ENCODE measurements around the gene LRRC8C. TPM values are rescaled to one million over a fixed set of nuclear protein-coding genes. Genes with fewer than 3 reads are reported as not detected.
"Not testable (repeated sequence)": the region's sequence is repeated elsewhere in the genome, so short reads cannot be mapped to it uniquely, and the experiment has no call there.

The LRRC8C gene
- total and polyA plus RNA-seq, 2 donors (not counting 1 experiment from before 2014, with no cell fraction given) = 3.9 to 6.8 TPM

DNA sequence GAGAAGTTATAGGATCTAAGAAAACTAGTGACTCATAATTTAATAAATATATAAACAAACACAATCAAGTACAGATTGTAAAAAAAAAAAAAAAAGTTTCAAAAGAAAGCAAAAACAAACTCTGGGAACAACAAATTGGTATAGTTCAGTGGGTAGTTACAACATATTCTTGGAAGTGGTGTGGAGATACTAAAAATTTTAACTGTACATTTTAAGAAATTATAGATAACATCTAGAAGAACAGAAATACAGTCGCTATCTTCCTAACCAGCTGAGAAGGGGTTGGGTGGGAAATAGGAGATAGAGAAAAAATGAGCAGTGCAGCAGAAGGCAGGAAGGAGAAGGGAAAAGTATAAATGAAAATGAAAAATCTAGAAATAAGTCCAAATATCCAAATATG lies 70.5 kb downstream of the LRRC8C start:
- no CpG with 5 or more reads among the region's 1 CpG for WGBS (ENCODE audit: insufficient coverage)
- TF ChIP-seq, protein P1, sequence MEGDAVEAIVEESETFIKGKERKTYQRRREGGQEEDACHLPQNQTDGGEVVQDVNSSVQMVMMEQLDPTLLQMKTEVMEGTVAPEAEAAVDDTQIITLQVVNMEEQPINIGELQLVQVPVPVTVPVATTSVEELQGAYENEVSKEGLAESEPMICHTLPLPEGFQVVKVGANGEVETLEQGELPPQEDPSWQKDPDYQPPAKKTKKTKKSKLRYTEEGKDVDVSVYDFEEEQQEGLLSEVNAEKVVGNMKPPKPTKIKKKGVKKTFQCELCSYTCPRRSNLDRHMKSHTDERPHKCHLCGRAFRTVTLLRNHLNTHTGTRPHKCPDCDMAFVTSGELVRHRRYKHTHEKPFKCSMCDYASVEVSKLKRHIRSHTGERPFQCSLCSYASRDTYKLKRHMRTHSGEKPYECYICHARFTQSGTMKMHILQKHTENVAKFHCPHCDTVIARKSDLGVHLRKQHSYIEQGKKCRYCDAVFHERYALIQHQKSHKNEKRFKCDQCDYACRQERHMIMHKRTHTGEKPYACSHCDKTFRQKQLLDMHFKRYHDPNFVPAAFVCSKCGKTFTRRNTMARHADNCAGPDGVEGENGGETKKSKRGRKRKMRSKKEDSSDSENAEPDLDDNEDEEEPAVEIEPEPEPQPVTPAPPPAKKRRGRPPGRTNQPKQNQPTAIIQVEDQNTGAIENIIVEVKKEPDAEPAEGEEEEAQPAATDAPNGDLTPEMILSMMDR (IDR thresholded peaks at IDR 0.05) = no peak
- no peak for TF ChIP-seq EZH2 (IDR thresholded peaks at IDR 0.05; ENCODE audit: borderline replicate concordance, insufficient read depth, low read depth, low read length, poor library complexity, severe bottlenecking)
- Histone ChIP-seq H3K4me2 (replicated peaks; ENCODE audit: low read depth, low read length, poor library complexity, severe bottlenecking) (no peak overlapping the region), H4K20me1 (ENCODE audit: control insufficient read depth, insufficient read depth, low read length, poor library complexity, severe bottlenecking) (no peaks in the 10 kb centered on the region), H3K4me1 (ENCODE audit: control insufficient read depth in 2 of 2, insufficient read depth in 2 of 2, low read length in 2 of 2) (peaks cover 44 to 52% of the 10 kb centered on the region in 2 donors), H3K9me3 (ENCODE audit: control extremely low read depth in 1 of 3, control insufficient read depth in 2 of 3, insufficient read depth in 1 of 3, low read length in 2 of 3) (no peaks in the 10 kb centered on the region), H3K79me2 (ENCODE audit: control insufficient read depth, insufficient read depth, low read length) (peaks cover 23% of the 10 kb centered on the region), H3K27me3 (replicated peaks in 1 of 4; ENCODE audit: control extremely low read depth in 1 of 4, control insufficient read depth in 3 of 4, insufficient read depth in 4 of 4, low read length in 3 of 4) (no peaks in the 10 kb centered on the region), H3K36me3 (replicated peaks in 1 of 2; ENCODE audit: control extremely low read depth in 1 of 2, control insufficient read depth in 1 of 2, extremely low read depth in 1 of 2, insufficient read depth in 2 of 2, low read length in 1 of 2) (peaks cover 0 to 2% of the 10 kb centered on the region in 2 experiments), H3K4me3 (ENCODE audit: control extremely low read depth in 1 of 5, extremely low read depth in 1 of 5, insufficient read depth in 1 of 5, low read depth in 2 of 5, low read length in 4 of 5) (no peak overlapping the region), H2AFZ (ENCODE audit: insufficient read depth, low read depth, low read length, poor library complexity, severe bottlenecking) (no peak overlapping the region), H3K27ac (ENCODE audit: low read length in 2 of 2) (no peak overlapping the region), H3K9ac (ENCODE audit: low read length) (no peak overlapping the region)
- ChIA-PET POLR2A (no interaction called here), CTCF (interaction anchor here (1.1 to 1.7 kb wide), 2 partner anchors 59 to 63 kb away, joined by 3 to 5 read pairs; no protein-coding TSS in a partner anchor)
- intact Hi-C loops (cut with micrococcal nuclease) = no loop called here
- no peak overlapping the region for H3K4me3 Mint-ChIP-seq
- no peak overlapping the region for H3K27ac Mint-ChIP-seq
- H3K9me3 Mint-ChIP-seq (ENCODE audit: insufficient read depth) = no peaks in the 10 kb centered on the region
- DNase-seq (no peak), ATAC-seq (ENCODE audit: low read depth) (no peak)
- H3K4me1 Mint-ChIP-seq = peaks cover 56% of the 10 kb centered on the region
- no peaks in the 10 kb centered on the region for H3K27me3 Mint-ChIP-seq

DNA sequence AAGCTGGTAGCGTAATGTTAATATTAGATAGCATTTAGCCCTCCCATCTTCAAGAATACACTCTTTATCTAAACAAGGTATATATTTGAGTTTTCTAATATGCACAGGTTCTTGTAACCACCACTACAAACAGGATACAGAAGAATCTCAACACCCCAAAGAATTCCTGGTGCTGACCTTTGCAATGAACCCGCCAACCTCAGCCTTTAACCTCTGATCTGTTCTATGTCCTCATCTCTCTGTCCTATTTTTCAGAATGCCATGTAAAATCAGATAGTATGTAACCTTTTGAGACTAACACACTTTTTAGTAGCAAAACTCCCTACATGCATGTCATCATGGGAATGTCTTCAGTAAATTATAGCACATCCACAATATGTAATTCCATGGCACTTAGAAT lies 71.1 kb downstream of the LRRC8C start:
- peaks cover 0 to 2% of the 10 kb centered on the region in 2 experiments for H3K36me3 ChIP-seq (replicated peaks in 1 of 2; ENCODE audit: control extremely low read depth in 1 of 2, control insufficient read depth in 1 of 2, extremely low read depth in 1 of 2, insufficient read depth in 2 of 2, low read length in 1 of 2)
- H2AFZ ChIP-seq (ENCODE audit: insufficient read depth, low read depth, low read length, poor library complexity, severe bottlenecking) = no peak overlapping the region
- H3K9me3 ChIP-seq (ENCODE audit: control extremely low read depth in 1 of 3, control insufficient read depth in 2 of 3, insufficient read depth in 1 of 3, low read length in 2 of 3) = no peaks in the 10 kb centered on the region
- H3K9me3 Mint-ChIP-seq (ENCODE audit: insufficient read depth) = no peaks in the 10 kb centered on the region
- ATAC-seq (ENCODE audit: low read depth) (no peak), DNase-seq (no peak)
- TF ChIP-seq, protein P1 (IDR thresholded peaks at IDR 0.05) = no peak
- no peak for TF ChIP-seq EZH2 (IDR thresholded peaks at IDR 0.05; ENCODE audit: borderline replicate concordance, insufficient read depth, low read depth, low read length, poor library complexity, severe bottlenecking)
- no peaks in the 10 kb centered on the region for H3K27me3 Mint-ChIP-seq
- no peak overlapping the region for H3K27ac Mint-ChIP-seq
- no peak overlapping the region for H3K4me2 ChIP-seq (replicated peaks; ENCODE audit: low read depth, low read length, poor library complexity, severe bottlenecking)
- H4K20me1 ChIP-seq (ENCODE audit: control insufficient read depth, insufficient read depth, low read length, poor library complexity, severe bottlenecking) = no peaks in the 10 kb centered on the region
- intact Hi-C loops (cut with micrococcal nuclease) = no loop called here
- peaks cover 26% of the 10 kb centered on the region for H3K79me2 ChIP-seq (ENCODE audit: control insufficient read depth, insufficient read depth, low read length)
- no peaks in the 10 kb centered on the region for H3K27me3 ChIP-seq (replicated peaks in 1 of 4; ENCODE audit: control extremely low read depth in 1 of 4, control insufficient read depth in 3 of 4, insufficient read depth in 4 of 4, low read length in 3 of 4)
- ChIA-PET CTCF (interaction anchor here (1.7 kb wide), 1 partner anchor 62 kb away, joined by 5 read pairs; no protein-coding TSS in a partner anchor), POLR2A (no interaction called here)
- no peak overlapping the region for H3K4me3 Mint-ChIP-seq
- WGBS (ENCODE audit: insufficient coverage) = 100% methylated on average over 1 of the region's 2 CpGs
- peaks cover 40 to 46% of the 10 kb centered on the region in 2 donors for H3K4me1 ChIP-seq (ENCODE audit: control insufficient read depth in 2 of 2, insufficient read depth in 2 of 2, low read length in 2 of 2)
- H3K27ac ChIP-seq (ENCODE audit: low read length in 2 of 2) = no peak overlapping the region
- no peak overlapping the region for H3K9ac ChIP-seq (ENCODE audit: low read length)
- H3K4me3 ChIP-seq (ENCODE audit: control extremely low read depth in 1 of 5, extremely low read depth in 1 of 5, insufficient read depth in 1 of 5, low read depth in 2 of 5, low read length in 4 of 5) = no peak overlapping the region
- H3K4me1 Mint-ChIP-seq = peaks cover 53% of the 10 kb centered on the region

DNA sequence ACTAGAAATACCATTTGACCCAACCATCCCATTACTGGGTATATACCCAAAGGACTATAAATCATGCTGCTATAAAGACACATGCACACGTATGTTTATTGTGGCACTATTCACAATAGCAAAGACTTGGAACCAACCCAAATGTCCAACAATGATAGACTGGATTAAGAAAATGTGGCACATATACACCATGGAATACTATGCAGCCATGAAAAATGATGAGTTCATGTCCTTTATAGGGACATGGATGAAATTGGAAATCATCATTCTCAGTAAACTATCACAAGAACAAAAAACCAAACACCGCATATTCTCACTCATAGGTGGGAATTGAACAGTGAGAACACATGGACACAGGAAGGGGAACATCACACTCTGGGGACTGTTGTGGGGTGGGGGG lies 72.0 kb downstream of the LRRC8C start:
- H3K36me3 ChIP-seq (replicated peaks in 1 of 2; ENCODE audit: control extremely low read depth in 1 of 2, control insufficient read depth in 1 of 2, extremely low read depth in 1 of 2, insufficient read depth in 2 of 2, low read length in 1 of 2); intact Hi-C loops (cut with micrococcal nuclease); H4K20me1 ChIP-seq (ENCODE audit: control insufficient read depth, insufficient read depth, low read length, poor library complexity, severe bottlenecking); H3K9me3 ChIP-seq (ENCODE audit: control extremely low read depth in 1 of 3, control insufficient read depth in 2 of 3, insufficient read depth in 1 of 3, low read length in 2 of 3); POLR2A ChIA-PET; H3K27me3 Mint-ChIP-seq; H3K27me3 ChIP-seq (replicated peaks in 1 of 4; ENCODE audit: control extremely low read depth in 1 of 4, control insufficient read depth in 3 of 4, insufficient read depth in 4 of 4, low read length in 3 of 4); H3K4me3 ChIP-seq (ENCODE audit: control extremely low read depth in 1 of 5, extremely low read depth in 1 of 5, insufficient read depth in 1 of 5, low read depth in 2 of 5, low read length in 4 of 5); ATAC-seq (ENCODE audit: low read depth); H3K27ac ChIP-seq (ENCODE audit: low read length in 2 of 2); H3K27ac Mint-ChIP-seq; H3K4me2 ChIP-seq (replicated peaks; ENCODE audit: low read depth, low read length, poor library complexity, severe bottlenecking); H2AFZ ChIP-seq (ENCODE audit: insufficient read depth, low read depth, low read length, poor library complexity, severe bottlenecking); H3K9ac ChIP-seq (ENCODE audit: low read length); H3K4me3 Mint-ChIP-seq; H3K9me3 Mint-ChIP-seq (ENCODE audit: insufficient read depth); DNase-seq; CTCF ChIA-PET: not testable (repeated sequence)
- Histone ChIP-seq H3K79me2 (ENCODE audit: control insufficient read depth, insufficient read depth, low read length) (peaks cover 22% of the 10 kb centered on the region), H3K4me1 (ENCODE audit: control insufficient read depth in 2 of 2, insufficient read depth in 2 of 2, low read length in 2 of 2) (peaks cover 34 to 37% of the 10 kb centered on the region in 2 donors)
- no CpG with 5 or more reads among the region's 2 CpGs for WGBS (ENCODE audit: insufficient coverage)
- peaks cover 44% of the 10 kb centered on the region for H3K4me1 Mint-ChIP-seq
